ENCODE data around the gene VOPP1.

Gene VOPP1

DNA sequence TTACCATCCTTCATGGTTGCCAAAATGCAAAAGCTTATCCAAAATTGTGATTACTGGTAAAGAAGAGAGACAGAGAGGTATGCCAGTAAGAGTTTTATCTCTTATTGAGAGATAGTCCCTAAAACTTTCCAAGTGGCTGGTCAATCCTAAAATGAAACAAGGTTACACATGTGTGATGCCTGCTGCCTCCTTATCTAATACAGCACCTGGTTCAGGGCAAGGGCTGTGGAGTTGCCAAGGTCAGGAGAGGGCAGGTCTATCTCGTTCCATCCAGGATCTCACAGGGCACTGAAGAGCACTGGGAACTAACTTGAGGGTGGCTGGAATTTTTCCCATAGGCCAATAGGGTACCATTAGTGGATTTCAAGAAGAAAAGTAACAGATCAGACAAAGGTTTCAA lies 18.3 kb downstream of the VOPP1 start:
- DNase-seq: no peak

DNA sequence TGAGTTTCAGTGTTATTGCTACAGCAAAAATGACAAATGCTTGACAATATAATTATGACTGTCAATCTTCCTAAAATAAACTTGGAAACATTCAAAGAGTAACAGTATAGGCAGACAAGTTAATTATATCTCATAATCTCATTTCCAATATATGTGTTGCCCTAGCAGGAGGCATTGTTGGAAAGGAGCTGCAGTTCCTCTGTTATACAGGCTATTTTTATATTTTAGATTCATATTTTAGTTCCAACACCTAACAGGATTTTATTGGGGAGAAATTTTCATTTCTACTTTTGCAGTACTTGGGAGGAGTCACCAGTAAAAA lies 19.3 kb downstream of the VOPP1 start:
- DNase-seq: no peak

DNA sequence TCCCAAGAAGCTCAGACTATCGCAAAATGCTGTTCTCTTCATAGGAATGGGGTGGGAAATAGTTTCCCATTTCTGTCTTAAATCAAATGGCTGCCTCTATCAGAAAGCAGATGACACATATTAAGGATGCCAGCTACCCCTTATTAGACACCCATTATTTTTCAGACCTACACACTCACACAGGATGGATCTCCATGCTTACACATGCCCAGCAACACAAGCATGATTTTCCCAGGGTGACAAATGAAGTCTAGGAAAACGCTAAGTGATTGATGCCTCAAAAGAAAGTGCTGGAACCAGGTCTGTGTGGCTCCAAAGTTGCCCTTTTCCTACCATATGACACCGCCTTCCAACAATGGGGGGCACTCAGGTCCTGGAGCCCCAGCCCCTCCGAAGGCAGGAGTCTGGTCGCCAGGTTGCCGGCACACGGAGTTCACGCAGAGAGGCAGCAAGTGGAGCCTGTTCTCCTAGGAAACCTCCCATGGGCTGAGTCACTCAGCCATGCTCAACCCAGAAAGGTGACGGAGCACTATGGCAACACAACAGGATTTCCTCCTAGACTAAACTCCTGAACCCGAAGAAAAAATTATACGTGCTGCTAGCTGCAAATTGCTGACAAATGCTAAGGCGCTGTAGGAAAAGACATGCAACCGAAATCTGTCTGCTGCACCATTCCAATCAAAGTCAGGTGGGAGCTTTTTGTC lies 19.8 kb downstream of the VOPP1 start:
- no peak for DNase-seq

DNA sequence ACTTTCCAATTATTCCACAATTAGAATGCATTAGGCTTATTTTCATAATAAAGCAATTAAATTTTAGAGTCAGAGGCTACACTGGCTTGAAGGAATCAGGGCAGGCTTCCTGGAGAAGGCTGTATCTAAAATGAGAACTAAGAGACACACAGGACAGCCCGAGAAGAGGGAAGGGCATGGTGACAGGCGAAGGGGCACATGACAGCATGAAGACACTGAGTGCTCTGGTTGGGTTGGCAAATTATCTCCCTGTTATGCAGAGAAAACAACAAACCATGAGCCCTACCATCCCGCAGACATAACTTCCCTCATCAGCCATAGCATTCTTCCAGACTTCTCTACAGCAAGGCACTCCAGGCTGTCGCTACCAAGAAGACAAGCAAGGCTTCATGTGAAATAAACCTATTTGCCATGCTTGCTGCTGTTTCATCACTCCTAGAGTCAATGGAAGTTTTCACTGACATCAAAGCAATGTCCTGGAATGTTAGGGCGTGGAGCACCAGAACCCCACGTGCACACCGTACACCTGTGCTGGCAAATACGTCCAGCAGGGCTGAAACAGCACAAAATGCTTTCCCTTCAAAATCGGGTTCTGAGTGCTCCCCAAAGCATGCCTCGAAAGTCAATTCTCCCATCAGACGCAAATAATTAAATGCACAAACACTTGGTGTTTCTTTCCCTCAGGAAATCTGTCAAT lies 21.3 kb downstream of the VOPP1 start:
- no peak for DNase-seq

DNA sequence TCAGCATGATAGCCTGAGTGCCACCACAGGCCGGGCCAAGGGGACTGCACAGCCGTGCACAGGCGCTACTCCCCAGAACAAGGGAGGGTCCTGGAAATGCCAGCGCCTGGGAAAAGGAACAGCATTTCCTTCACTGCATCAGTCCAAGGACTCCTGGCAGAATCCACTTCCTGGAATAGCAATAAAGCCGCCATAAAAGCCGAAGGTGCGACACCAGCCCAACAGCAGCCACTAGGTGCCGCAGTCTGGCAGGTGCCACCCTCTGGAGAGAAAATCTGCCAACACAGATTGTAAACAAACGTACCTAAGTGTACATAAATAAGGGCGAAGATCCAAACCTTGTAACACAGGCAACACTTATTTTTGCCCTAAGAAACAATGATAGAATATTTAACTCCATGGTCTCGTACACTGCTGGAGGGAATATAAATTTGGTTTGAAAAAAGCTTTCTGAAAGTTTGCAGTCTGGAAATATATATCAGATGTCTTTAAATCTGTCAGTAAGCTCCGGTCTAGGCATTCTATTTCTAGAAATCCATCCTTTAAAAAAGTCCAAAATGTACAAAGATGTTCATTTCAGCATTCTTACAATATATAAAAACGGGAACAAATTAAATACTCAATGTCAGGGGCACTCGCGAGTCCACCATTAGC lies 22.2 kb downstream of the VOPP1 start:
- DNase-seq: no peak

DNA sequence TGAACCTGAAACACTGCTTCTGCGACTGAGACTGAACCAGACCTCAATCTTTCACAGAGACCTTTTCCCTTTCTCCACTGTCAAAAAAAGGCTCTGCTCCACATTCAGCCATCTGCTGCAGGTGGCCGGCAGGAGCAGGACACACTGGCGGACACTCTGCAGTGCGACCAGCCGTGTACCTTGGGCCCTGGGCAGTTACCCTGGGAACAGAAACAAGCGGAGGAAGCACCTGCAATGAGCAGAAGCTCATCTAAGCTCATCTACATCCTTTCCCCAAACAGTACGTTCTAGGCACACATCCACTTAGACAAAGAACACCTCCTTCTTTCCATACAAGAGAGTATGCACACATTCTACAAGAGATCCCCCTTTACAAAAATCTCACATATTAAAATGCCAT lies 22.8 kb downstream of the VOPP1 start:
- DNase-seq: no peak

DNA sequence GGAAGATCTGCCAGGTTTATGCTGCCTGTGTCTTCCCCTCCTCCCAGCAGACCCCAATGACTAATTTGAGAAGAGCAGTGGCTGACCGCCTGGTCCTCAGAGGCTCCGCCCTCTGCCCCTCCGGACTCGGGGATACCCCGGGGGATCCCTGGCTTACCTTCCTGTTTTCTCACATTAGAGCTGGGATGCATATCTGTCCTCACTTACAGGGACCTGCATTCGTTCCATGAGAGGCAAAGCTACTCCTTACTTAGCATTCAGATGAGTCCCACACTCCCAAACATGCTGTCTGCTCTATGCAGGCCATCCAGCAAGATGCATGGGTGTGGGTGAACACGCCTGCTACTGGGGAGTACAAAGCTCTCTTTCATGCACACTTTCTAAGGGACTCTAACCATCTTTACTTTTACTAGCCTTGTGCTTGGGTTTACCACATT lies 24.0 kb downstream of the VOPP1 start:
- DNase-seq: no peak

DNA sequence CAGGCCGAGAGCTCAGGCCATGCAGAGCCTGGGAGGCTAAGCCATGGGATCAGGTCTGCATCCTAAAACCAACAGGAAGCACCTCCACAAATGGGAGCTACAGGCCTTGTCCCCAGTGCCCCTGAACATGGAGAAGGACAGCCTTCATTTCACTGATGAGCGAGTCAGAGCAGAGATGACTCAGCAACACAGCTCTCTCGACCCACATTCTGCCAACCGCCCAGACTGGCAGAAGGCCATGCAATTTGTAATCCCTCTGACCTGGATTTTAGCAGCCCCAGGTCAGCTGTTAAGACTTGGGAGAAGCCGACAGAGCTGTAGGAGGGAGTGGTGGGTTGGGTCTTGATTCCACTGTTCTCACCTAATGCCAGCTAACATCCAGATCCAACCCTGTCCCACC lies 25.5 kb downstream of the VOPP1 start:
- peak; percentile 71 for DNase-seq

DNA sequence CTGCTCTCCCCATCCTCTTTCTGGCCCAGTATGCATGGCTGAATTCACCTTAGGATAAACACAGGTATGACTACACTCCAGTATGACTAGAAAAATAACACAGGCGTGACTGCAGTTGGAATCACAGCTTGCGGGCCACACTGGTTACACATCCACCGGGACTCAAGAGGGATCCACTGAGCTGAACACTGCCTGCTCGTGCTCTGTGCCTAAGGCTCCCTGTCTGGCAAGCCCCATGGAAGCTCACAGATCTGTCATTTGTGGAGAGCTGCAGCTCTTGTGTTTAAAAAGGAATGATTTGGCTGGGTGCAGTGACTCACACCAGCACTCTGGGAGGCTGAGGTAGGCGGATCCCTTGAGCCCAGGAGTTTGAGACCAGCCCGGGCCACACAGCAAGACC lies 26.8 kb downstream of the VOPP1 start:
- no peak for DNase-seq

DNA sequence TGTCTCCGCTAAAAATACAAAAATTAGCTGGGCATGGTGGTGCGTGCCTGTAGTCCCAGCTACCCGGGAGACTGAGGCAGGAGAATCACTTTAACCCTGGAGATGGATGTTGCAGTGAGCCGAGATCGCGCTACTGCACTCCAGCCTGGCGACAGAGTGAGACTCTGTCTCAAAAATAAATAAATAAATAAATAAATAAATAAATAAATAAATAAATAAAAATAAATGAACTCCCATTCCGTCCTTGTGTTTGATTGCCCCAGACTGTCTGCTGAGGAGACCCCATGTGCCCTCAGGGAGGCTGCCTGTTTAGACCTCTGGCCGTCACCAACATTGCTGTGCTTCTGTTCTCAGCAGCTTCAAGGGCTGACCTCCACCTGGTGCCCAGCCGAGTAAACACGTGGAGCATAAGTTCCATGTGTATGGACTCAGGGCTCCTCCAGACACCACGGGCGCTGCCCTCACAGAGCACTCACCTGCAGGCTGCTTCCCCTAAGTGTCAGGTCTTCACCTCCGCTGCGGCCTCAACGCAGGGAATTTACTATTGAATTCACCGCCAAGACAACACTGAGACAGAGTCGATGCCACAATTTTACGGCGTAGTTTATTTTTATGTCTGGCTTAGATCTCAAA lies 32.0 kb downstream of the VOPP1 start:
- no peak for DNase-seq

DNA sequence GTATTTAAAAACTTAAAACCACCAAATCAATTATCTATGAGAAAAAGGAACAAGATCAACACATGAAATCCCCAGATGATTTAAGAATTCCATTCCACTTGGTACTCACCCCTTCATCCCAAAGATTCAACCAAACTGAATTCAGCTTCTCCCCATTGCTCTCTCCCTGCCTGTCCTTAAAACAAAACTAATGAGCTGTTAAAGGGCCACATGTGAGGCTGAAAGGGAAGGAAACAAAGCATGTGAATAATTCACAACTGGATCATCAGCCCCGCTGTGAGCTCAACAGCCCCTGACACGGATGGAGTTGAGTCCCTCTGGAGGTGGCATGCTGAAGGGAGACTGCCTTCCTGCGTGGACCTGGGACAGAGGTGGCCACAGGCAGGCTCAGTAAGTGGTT lies 32.9 kb downstream of the VOPP1 start:
- DNase-seq: no peak

DNA sequence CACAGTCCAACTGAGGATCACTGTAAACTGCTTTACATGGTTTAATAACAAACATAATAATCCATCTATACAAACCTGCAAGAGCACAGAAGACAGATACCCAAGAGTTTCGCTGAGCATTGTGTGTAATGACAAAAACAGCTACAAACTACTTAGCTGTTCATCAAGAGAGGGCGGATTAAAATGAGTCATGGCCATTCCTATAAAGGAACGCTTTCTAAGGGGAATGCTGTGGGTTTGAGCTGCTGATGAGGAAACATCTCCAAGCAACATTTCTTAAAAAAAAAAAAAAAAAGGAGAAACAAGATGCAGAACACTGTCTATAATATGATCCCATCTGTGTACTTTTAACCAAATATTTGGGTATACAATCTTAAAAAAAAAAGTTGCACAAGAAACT lies 33.8 kb downstream of the VOPP1 start:
- no peak for DNase-seq

DNA sequence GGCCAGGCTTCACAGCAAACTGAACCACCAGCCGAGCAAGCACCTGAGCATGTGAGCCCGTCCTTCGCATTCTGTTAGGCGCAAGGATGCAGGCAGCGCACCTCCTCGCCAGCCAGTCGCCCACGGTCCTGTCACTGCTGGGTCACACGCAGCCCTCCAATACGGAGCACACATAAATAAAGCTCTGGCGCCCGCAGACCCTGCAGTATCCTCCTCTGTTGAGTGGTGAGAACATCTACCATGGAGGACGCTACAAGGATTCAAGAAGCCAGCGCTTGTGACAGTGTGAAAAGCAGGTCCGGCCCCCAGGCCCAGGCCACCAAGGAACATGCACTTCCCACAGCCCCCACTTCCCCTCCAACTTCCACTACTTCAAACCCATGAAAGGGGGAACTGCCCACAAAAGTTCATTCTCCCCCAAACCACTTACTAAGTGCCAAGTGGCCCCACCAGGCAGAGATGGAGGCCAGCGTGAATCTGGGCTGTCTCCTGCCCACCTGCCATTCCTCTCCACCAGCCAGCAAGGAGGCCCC lies 34.8 kb downstream of the VOPP1 start:
- DNase-seq: no peak

DNA sequence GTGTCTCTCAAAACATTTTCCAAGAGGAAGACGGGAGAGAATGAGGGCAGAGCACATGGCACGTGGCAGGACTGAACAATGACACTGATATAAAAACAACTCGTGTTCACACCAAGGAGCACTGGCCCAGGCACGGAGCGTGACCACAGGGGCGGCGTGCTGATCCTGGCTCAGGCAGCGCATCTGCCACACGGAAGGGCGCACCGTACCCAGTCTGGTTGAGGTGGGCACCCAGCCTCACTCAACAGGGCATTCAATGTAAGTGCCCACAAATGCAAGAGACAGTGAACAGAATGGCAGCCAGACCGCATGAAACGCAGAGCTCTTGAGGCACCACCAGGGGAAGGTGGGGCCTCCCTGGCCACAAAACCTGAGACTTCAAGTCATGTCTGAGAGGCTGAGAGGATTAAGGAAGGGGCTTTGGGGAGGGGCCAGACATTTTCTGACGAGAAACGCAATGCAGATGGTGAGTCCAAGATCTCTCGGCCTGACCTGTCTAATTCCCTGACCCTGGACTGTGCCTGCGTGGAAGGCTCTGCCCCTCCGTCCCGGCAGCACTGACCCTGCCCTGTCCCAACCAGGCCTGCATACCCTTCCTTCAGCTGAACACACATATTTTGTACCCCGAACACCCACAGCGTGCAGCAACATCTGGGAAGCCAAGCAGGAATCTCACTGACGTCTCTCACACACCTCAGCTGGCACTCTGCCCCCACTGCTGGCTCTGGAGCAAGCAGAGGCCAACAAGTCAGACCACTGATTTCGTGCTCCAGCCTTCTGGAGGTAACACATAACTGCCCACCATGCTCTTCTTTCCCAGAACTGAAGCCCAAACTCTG lies 35.5 kb downstream of the VOPP1 start:
- DNase-seq: no peak

DNA sequence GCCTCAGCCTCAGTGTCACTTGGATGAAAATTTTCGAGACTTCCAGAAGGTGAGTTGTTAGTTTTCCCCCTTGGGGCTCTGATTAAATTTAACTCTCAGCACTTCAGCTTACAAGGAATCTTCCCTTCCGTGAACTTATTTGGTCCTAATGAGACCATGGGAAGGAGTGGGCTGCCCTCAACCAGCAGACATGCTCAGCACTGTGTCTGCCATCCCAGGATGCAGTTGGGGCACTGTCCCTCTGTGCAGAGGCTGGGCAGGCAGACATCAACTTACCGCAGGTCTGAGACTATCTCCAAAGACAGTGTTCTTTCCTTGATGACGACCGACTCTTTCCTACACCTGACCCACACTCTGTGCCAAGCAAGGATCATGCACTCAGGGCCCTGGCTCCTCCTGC lies 36.7 kb downstream of the VOPP1 start:
- no peak for DNase-seq

DNA sequence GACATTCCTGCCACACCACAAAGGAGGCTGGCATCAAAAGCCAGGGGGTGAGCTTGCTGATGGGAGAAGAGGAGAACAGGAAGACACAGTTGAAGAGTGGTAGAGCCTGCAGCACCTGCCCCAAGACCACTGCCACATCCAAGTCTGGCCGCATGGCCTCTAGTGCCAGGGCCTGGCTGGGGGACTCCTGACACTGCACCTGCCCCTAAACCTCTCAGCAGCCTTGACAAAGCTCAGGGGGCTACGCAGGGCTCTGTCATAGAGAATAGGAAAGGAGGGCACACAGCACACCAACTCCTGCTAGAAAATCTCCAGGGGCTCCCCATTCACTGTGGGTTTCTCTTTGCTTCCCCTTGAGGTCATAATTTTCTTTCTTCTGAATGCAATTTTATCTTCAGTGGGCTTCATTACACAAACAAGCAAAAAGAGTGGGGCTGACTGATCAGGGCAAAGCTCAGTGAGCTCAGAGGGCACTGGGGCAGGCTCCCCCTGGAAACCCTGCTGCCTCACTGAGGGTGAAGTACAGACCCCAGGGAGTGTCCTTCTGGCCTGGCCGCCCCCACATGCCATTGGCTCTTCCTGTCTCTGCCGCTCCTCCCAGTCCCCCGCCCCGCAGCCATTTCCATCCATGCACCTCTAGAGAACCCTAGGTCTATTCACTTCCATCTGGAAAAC lies 37.2 kb downstream of the VOPP1 start:
- no peak for DNase-seq

DNA sequence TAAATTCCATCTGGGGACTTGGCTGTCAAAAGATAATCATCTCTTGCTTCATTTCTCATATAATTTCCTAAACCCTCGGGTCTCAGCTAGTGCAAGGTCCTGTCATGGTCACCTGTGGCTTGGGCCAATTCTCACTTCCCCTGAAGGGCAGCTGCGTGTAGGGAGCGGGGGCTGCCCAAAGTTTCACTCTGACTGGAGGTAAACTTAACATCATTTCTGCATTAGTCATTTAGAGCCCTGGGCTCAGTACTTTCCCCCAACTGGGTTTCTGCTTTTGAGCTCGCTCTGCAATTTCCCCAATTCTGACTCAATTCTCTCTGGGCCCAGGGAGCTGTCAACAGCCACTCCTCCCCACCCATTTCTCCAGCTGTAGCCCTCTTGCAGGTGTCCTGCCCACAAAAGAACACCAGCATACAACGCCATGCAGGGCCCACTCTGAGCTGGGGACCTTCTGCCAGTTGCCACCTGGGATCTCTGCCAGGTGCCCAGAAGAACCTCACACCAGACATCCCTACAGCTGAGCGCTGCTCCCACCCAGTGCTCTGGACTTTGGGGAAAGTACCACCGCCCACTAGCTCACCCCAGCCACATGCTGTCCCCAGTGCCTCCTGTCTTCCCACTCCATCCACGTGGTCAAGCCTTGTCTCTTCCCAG lies 37.9 kb downstream of the VOPP1 start:
- DNase-seq: peak; percentile 84

DNA sequence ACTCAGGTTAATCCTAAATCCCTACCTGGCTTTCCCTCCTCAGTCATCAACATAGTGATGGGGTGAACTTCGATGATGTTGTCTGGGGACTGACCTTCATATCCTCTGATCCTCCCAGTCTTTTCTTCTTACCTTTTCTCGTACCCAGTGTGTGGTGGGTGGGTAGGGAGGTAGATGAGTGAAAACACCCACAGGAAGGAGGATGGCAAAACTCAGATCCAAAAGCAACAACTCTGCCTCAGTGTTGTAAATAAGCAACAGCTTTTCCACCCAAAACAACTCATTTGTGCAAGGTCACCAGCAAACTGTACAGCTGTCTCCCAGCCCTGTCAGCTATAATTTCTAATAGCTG lies 38.6 kb downstream of the VOPP1 start:
- peak; percentile 26 for DNase-seq

DNA sequence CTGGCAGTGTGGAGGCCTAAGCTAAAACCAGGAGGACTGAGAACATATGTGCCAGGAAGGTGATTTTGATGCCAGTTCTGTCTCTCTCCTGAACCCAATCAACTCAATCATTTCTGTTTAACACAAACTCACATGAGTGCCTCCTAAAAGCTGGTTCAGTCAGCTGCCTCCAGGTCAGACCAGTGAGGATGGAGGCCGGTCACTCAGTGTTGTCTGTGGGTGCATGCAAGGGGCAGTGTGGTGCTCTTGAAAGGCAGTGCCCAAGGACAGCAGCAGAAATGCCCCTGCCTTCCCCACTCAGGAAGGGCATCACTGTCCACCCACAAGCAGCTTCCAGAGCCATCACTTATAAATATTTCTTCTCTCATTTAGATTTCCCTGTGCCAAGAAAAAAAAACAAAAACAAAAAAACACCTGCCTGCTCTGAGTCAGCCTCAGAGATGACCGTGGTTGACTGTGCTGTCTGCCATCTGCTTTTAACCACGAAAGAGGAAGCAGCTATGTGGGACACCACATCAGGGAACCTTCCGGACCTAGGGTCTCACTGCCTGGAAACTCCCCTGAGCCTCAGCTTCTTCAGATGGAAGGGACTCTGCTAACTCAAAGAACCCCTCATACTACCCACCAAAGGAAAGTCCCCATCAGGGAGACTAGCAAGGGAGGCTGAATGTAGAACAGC lies 39.1 kb downstream of the VOPP1 start:
- peak; percentile 75 for DNase-seq

DNA sequence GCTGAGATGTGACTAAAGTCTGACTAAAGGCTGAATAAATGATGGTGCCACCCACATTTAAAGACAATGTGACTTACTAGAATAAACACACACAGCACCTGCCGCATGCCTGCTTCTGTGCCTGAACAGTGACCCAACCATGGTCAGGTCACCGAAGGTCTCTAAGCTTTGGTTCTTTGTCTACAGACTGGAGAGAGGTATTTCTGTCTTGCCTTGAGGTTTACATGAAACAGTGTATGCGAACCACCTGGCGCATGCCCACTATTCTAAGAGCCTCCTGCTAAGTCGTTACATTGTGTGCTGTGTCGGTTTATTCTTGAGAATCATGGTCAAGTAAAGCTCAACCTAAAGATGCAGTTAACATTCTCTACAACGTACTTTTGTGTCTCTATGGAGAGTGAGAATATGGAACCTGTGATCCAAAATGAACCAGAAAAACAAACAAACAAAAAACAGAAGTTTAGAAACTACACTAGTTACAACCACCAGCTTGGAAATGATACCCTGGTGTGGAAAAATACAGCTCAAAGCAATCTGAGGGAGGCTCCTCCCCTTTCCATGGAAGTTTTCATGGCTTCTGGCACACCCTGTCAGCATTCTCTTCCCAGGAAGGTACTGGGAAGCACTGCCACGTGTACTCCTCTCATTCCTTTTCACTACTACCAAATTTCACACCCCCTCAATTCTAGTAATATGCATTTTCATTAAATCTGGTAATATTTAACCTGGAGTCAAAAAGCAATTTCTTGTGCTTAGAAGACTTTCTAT lies 40.0 kb downstream of the VOPP1 start:
- DNase-seq: peak; percentile 49
